Glutamatergic neuron (in vitro differentiated cells): ENCODE data around the gene FSTL4. TPM values are rescaled to one million over a fixed set of nuclear protein-coding genes. Genes with fewer than 3 reads are reported as not detected.

Experiments used
- DNase-seq: peaks from one replicate; pipeline ENCODE4 v3.0.0; 2022
- H3K27ac Mint-ChIP-seq: one replicate; pipeline ENCODE4 v1.8.0; 2020; ENCODE audit warnings: mild to moderate bottlenecking, mixed read lengths, inconsistent platforms; ENCODE audit not compliant: unreplicated experiment
- H3K27me3 Mint-ChIP-seq: one replicate; pipeline ENCODE4 v1.8.0; 2020; ENCODE audit warnings: mild to moderate bottlenecking, moderate library complexity, mixed read lengths, inconsistent platforms; ENCODE audit not compliant: unreplicated experiment
- H3K36me3 Mint-ChIP-seq: one replicate; pipeline ENCODE4 v1.8.0; 2020; ENCODE audit warnings: mild to moderate bottlenecking, mixed read lengths, inconsistent platforms; ENCODE audit not compliant: unreplicated experiment
- H3K4me1 Mint-ChIP-seq: one replicate; pipeline ENCODE4 v1.8.0; 2020; ENCODE audit warnings: mild to moderate bottlenecking, low read depth, mixed read lengths, inconsistent platforms; ENCODE audit not compliant: unreplicated experiment
- H3K4me3 Mint-ChIP-seq: one replicate; pipeline ENCODE4 v1.8.0; 2020; ENCODE audit warnings: mild to moderate bottlenecking, mixed read lengths, inconsistent platforms; ENCODE audit not compliant: unreplicated experiment
- H3K9me3 Mint-ChIP-seq: one replicate; pipeline ENCODE4 v1.8.0; 2020; ENCODE audit warnings: mild to moderate bottlenecking, moderate library complexity, mixed read lengths, inconsistent platforms; ENCODE audit not compliant: unreplicated experiment
- total RNA-seq: library from RNA; stranded (reverse); fragmentation: NEBNext Ultra II Directional; extraction: Animal tissue kit (Norgen Biotek cat#: 25700); gene quantifications from one replicate; pipeline ENCODE4 v1.2.1, GENCODE V29; 2021; ENCODE audit not compliant: unreplicated experiment
- TF ChIP-seq, protein P1 (sequence below): fragments of 200-600 bp; sonication (generic); IDR thresholded peaks from one replicate; pipeline ENCODE4 v1.5.0; 2021; ENCODE audit not compliant: partially characterized antibody, unreplicated experiment

The FSTL4 gene
- total RNA-seq, 1 donor from 2014 or later: 29.0 TPM

DNA sequence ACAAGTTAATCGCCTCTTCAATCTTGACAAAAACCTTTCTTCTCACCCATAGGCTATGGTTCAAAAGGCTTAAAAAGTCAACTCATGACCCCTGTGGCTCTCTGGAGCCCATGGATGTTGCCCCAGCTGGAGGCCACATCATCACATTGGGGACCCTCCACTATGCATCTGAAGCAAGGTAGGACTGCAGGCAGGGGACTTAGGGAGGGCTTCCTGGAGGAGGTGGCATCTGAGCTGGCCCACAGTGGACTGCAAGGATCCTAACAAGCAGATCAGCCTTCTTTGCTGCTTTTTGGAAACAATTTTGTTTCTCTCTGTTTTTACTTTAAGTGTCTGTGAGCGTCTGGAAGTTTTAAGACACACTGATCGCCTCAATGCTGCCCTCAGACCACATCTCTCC is 325.9 kb downstream of the FSTL4 start:
- no peak for DNase-seq
- peaks cover 7% of the 10 kb centered on the region for H3K27me3 Mint-ChIP-seq
- TF ChIP-seq, protein P1, sequence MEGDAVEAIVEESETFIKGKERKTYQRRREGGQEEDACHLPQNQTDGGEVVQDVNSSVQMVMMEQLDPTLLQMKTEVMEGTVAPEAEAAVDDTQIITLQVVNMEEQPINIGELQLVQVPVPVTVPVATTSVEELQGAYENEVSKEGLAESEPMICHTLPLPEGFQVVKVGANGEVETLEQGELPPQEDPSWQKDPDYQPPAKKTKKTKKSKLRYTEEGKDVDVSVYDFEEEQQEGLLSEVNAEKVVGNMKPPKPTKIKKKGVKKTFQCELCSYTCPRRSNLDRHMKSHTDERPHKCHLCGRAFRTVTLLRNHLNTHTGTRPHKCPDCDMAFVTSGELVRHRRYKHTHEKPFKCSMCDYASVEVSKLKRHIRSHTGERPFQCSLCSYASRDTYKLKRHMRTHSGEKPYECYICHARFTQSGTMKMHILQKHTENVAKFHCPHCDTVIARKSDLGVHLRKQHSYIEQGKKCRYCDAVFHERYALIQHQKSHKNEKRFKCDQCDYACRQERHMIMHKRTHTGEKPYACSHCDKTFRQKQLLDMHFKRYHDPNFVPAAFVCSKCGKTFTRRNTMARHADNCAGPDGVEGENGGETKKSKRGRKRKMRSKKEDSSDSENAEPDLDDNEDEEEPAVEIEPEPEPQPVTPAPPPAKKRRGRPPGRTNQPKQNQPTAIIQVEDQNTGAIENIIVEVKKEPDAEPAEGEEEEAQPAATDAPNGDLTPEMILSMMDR: no peak
- peaks cover 6% of the 10 kb centered on the region for H3K9me3 Mint-ChIP-seq
- peaks cover 4% of the 10 kb centered on the region for H3K36me3 Mint-ChIP-seq
- H3K4me3 Mint-ChIP-seq: no peak overlapping the region
- H3K4me1 Mint-ChIP-seq: peaks cover 7% of the 10 kb centered on the region
- no peak overlapping the region for H3K27ac Mint-ChIP-seq

DNA sequence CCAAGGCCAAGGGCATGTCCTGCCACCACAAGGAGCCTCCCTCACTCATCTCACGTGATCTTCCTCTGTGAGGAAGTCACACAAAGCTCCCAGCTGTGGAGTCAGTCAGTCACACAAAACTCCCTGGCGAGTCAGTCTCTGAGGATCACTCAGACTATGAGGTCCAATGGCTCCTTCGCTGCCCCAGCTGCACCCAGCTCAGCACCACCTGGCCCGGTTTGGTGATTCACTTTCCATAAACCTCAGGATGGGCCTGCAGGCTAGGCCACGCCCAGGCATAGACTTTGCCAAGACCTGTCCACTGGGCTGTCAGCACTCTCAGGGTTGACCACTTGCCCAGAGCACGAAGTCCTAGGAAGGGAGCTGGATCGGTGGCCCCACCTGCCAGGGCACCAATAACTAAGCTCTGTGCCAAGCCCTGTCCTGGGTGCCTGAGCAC is 326.7 kb downstream of the FSTL4 start:
- no peak for DNase-seq
- Mint-ChIP-seq H3K4me3 (no peak overlapping the region), H3K27me3 (peaks cover 10% of the 10 kb centered on the region), H3K9me3 (peaks cover 9% of the 10 kb centered on the region), H3K27ac (no peak overlapping the region), H3K36me3 (peaks cover 4% of the 10 kb centered on the region), H3K4me1 (peaks cover 5% of the 10 kb centered on the region)
- TF ChIP-seq, protein P1: no peak

GRCh38 chr5:133284306-133284705 is 328.0 kb downstream of the FSTL4 start:
- Mint-ChIP-seq H3K27ac (no peak overlapping the region), H3K4me1 (no peaks in the 10 kb centered on the region), H3K36me3 (peaks cover 10% of the 10 kb centered on the region), H3K4me3 (no peak overlapping the region), H3K9me3 (peaks cover 9% of the 10 kb centered on the region), H3K27me3 (peaks cover 7% of the 10 kb centered on the region)
- no peak for DNase-seq
- TF ChIP-seq, protein P1: no peak

- Mint-ChIP-seq H3K27me3 (peaks cover 3% of the 10 kb centered on the region), H3K9me3 (peaks cover 11% of the 10 kb centered on the region), H3K36me3 (peaks cover 10% of the 10 kb centered on the region), H3K4me1 (no peaks in the 10 kb centered on the region), H3K4me3 (no peak overlapping the region), H3K27ac (no peak overlapping the region)
- TF ChIP-seq, protein P1: no peak
- DNase-seq: no peak
Measured at GRCh38 chr5:133278317-133278716, 334.0 kb downstream of the FSTL4 start.

DNA sequence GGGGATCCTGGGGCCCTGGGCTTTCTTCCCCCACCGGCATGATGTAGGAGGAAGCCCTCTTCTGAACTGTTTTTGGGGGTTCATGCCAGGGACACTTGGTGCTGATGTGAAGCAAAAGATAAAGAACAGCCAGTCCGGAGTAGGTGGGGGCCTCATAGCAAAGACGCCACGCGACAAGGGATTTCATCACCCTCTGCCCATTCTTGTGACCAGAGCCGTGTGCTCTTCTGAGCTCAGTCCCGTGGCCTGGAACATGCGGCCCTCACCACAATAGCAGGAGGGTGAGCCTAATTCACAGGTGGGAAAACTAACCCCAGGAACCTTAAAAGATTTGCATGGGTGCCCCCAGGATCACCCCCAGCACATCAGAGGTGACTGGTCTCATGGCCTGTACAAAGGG is 334.6 kb downstream of the FSTL4 start:
- Mint-ChIP-seq H3K4me3 (no peak overlapping the region), H3K36me3 (peaks cover 10% of the 10 kb centered on the region), H3K4me1 (no peaks in the 10 kb centered on the region), H3K27ac (no peak overlapping the region), H3K27me3 (peaks cover 3% of the 10 kb centered on the region), H3K9me3 (peaks cover 11% of the 10 kb centered on the region)
- TF ChIP-seq, protein P1: no peak
- no peak for DNase-seq
